HK-2 (cell line): Measurements from ENCODE around the gene UGT1A7.

Source experiments
- DNase-seq: peaks from one replicate; pipeline ENCODE4 v3.0.0-alpha.2; 2018; ENCODE audit not compliant: unreplicated experiment

Gene UGT1A7

DNA sequence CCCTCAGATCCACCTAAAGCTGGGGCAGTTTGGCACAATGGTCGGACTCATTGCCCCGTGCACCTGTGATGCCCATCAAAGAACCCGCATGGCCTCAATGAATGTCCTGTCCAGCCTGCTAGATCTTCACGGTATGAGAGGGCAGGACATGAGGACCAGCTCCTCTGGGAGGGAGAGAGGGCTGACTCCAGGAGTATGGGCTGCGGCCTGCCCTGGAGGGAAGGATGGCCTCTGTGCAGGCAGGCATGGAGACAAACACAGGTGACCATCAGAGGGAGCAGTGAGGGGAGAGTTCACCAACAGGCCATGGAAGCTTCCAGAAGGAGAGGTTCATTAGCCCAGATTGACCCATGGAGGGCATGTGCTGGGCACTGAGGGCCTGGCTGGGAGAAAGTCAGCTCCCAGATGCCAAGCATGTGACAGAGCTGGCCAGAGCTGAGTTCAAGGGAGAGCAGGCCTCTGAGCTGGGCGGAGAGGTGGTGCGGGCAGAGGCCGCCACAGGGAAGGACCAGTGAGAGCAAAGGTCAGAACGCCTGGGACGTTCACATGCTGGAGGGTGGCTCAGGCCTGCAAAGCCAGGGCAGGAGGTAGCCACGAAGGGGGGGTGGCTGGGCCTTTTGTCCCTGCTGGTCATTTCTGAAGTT is 136.4 kb downstream of the UGT1A7 start:
- no peak for DNase-seq

DNA sequence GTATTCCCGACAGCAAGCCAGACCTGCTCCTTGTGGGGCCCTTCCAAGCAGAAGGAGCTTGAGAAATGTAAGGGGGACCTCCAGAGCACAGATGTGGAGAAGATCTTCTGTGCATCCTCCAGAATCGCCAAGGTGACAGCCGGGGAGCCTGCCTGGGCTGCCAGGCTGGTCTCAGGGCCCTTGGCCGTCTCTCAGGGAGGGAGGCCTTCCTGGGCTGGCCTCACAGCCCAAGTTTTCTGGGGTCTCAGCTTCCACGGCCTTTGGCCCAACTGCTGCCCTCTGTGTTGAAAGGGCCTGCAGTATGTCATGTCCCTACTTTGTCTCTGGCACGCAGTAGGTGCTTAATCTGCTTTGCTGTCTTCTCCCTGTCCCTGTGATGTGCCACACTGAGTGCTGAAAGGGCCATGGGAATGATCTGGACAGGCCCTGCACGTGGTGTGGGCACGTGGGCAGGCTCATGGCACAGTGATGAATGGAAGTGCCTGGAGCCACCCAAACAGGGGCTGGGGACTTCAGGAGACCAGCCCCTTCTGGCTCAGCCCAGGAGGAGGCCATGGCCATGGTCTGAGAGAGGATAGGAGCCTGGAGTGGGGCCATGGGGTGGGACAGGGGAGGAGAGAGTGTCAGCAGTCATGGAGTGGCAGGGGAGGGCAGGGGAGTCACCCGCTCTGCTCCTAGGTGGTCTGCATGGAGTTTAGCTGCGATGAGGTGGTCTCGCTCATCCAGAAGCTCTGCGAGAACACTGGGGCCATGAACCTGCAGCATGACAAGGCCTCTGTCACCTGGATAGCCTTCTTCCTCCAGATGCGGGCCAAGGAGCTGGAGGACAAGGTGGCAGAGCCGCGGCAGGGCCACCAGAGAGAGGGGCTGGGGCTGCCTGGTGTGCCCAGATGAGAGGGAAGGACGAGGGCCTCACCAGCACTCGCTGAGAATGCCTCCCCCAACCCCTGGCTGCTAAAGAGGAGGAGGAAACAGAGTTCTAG is 137.2 kb downstream of the UGT1A7 start:
- DNase-seq: no peak

DNA sequence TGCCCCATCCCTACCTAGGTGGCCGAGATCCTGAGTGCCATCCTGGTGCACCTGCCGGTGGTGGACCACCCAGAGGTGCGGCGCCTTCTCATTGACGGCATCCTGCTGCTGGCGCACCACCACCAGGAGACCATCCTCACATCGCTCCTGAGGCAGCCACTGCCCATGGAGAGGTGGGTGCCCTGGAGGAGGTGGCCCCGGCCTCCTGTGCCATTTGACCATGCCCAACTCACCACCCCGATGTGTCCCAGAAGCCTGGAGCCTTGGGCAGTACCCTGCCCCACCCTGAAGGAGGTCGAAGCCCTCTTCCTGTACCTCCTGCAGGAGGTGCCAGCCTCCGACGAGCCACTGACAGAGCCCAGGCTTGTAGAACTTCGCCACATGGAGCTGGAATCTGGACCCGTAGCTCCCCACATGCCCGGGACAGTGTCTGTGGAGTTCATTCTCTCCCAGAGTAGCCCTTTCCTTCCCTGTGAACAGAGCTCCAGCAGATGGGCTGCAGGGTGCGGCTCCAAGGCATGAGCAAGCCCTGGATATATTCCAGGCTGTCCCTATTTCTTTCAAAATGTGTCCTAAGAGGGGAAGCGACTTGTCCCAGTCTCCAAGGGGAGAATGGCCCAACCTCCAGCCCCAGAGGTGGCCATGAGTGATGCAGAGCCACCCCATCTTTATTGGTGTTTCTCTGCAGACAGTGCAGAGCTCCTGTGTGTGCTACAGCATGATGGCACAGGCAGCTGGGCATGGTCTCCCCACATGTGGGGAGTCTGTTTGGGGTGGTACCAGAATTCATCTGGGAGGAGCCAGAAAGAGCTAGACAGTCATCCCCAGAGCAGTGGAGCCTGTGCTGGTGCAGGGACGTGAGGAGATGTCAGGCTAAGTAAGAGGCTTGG is 138.4 kb downstream of the UGT1A7 start:
- DNase-seq: no peak

DNA sequence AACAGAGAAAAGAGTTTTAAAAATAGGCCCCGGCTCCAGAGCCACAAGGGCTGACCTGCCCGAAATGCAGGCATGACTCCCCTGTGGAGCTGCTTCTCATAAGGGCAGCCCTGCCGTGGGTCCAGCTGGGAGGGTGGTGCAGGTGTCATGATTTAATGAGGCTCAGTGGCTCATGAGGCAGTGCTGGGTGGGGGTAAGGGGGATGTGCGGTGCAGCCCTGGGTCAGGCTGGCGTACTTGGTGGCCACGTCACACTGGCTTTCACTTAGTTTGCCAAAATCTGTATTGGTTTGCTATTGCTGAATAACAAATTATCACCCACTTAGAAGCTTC is 139.0 kb downstream of the UGT1A7 start:
- DNase-seq: no peak

DNA sequence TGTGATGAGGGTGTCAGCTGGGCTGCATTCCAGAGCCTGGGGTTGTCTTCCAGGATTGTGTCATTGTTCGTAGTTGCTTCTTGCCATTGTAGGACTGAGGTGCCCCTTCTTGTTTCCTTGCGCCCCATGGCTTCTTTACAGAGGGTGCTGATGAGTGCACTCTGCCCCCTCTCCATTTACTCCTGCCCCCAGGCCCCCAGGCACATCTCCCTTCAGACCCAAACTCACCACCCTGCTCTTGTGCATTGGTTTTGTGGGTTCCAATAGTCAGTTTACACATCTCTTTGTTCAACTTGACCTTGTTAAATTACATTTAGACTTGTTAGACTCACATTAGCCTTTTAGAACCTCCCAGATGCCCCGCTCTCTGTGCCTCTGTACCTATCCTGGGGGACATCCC is 139.5 kb downstream of the UGT1A7 start:
- DNase-seq: no peak

DNA sequence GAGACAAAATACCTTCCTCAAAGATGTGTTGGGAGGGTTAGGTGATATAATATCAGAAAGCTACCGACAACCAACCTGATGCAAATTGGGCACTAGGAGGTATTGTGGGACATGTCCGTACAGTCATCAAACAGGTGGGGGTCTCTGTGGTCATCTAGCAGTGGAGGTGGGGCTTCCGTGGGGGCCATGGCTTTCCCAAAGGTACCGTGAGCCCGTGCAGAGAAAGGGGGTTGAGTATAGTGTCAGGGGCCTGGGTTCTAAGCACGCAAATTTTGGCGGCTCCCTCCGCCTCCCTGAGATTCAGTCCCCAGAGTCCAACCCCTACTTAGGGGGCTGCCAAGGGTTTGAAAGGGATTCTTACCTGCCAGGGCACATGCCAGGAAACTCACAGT is 140.0 kb downstream of the UGT1A7 start:
- DNase-seq: no peak

DNA sequence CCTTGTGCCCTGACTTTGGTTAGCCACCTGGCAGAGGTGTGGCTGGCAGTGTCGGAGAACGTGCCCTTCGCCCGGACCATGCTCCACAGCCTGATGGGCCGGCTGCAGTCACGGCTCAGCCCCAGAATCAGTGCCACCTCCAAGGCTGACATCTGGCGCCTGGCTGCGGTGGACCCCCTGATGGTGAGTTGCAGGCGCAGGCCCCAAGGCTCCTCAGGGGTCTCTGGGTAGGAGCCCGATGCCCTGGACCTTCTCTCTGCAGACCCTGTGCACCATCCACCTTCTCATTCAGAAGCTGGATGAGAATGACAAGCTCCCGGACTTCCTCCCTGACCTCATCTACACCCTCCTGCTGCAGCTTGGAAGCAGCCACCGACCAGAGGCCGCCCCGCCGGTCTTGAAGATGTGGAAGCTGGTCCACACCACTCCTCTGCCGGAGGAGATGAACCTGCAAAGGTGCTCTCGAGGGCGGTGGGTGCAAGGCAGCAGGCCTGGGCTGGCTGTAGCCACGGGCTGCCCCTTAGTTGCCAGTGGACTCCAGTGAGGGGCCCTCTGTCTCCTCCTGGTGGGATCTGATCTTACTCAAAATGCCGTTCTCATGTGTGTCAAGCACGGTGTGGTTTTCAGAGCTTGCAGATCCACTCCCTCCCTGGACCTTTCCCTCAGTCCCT is 140.5 kb downstream of the UGT1A7 start:
- DNase-seq: no peak
